ENCODE data around the gene MCF2L.

MCF2L gene

DNA sequence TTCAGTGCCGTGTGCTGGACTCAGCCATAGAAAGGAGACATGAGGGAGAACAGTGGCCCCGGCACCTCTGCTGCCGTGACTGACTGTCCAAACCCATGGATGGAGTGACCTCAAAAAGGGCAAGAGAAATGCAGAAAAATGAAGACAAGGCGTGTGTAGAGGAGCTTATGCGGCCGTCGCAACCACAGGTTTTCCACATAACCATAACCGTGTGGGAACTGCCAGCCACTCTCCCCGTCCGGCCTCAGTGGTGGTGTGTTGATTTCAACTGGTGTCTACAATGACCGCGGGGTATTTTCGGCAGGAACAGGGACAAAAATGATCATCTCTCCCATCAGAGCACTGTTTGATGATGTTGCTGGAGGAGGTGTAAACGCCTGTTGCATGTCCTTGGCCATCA lies 93.7 kb downstream of the MCF2L start:
- no peak overlapping the region for H3K4me3 ChIP-seq
- no peak overlapping the region for H3K27ac ChIP-seq
- DNase-seq (ENCODE audit: low spot score) = no peak
- TF ChIP-seq, protein P1, sequence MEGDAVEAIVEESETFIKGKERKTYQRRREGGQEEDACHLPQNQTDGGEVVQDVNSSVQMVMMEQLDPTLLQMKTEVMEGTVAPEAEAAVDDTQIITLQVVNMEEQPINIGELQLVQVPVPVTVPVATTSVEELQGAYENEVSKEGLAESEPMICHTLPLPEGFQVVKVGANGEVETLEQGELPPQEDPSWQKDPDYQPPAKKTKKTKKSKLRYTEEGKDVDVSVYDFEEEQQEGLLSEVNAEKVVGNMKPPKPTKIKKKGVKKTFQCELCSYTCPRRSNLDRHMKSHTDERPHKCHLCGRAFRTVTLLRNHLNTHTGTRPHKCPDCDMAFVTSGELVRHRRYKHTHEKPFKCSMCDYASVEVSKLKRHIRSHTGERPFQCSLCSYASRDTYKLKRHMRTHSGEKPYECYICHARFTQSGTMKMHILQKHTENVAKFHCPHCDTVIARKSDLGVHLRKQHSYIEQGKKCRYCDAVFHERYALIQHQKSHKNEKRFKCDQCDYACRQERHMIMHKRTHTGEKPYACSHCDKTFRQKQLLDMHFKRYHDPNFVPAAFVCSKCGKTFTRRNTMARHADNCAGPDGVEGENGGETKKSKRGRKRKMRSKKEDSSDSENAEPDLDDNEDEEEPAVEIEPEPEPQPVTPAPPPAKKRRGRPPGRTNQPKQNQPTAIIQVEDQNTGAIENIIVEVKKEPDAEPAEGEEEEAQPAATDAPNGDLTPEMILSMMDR (IDR thresholded peaks at IDR 0.05) = no peak

DNA sequence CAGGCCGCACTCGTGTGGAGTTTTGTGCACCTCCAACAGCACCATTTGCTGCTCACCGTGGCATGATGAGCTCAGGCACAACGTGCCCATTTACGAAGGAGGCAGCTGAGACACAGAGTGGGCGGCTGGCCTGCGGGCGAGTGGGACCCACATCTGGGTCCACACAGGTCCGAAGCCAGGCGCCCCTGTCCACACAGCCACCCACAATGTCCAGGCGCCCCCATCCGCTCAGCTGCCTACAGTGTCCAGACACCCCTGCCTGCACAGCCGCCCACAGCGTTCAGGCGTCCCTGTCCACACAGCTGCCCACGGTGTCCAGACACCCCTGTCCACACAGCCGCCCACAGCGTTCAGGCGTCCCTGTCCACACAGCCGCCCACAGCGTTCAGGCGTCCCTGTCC lies 94.1 kb downstream of the MCF2L start:
- DNase-seq (ENCODE audit: low spot score) = no peak
- TF ChIP-seq, protein P1 (IDR thresholded peaks at IDR 0.05) = no peak
- Histone ChIP-seq H3K27ac (no peak overlapping the region), H3K4me3 (no peak overlapping the region)

DNA sequence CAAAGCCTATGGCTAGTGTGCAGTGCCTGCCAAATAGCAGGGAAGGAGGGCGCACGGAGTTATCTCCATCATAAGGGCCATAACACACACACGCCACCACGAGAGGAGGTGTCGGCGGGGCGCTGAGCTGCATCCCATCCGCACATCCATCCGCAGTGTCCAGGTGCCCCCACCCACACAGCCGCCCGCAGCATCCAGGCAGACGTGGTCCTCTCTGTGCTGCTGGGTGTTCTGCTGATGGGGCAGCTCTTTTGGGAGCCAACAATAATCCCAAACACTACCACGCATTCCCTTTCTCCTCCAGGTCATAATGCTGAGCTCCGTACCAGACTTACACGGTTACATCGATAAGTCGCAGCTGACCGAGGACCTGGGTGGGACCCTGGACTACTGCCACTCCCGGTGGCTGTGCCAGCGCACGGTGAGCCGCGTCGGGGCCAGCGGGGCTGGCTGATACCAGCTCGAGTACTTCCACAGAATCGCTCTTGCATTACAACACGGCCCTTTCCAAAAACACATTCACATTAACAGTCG lies 95.1 kb downstream of the MCF2L start:
- TF ChIP-seq, protein P1 (IDR thresholded peaks at IDR 0.05) = no peak
- H3K4me3 ChIP-seq = no peak overlapping the region
- H3K27ac ChIP-seq = no peak overlapping the region
- DNase-seq (ENCODE audit: low spot score) = no peak

DNA sequence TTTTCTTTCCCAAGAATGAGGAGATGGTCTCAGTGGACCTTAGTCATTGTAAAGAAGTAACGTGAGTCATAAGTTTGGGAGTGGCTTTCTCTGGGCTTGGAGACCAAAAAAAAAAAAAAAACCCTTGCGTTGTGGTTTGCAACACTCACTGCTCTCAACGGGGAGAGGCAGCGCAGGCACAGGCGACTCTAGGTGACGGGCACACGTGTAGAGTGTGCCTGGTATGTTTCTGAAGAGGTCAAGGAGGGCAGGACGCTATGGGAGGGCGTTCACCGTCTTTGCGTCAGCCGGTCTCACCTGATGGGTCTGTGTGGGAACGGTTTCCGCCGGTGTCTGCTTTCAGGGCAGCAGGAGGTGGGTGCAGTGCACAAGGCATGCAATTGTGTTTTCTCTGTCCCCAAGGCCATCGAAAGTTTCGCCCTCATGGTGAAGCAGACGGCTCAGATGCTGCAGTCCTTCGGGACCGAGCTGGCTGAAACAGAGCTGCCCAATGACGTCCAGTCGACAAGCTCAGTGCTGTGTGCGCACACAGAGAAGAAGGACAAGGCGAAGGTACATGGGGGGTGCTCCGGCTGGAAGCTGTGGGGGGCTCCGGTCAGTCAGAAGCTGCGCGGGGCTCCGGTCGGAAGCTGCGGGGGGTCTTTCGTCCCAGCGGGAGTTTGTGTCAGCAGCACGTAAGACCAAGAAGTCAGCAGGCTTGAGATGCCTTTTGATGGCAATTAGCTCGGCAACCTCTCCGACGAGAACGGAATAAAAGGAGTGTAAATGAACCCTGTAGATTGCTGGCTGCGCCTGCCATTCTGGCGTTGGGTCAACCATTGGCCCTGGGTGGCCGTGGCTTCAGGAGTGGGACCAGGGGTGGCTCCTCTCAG lies 95.8 kb downstream of the MCF2L start:
- no peak for DNase-seq (ENCODE audit: low spot score)
- no peak overlapping the region for H3K27ac ChIP-seq

DNA sequence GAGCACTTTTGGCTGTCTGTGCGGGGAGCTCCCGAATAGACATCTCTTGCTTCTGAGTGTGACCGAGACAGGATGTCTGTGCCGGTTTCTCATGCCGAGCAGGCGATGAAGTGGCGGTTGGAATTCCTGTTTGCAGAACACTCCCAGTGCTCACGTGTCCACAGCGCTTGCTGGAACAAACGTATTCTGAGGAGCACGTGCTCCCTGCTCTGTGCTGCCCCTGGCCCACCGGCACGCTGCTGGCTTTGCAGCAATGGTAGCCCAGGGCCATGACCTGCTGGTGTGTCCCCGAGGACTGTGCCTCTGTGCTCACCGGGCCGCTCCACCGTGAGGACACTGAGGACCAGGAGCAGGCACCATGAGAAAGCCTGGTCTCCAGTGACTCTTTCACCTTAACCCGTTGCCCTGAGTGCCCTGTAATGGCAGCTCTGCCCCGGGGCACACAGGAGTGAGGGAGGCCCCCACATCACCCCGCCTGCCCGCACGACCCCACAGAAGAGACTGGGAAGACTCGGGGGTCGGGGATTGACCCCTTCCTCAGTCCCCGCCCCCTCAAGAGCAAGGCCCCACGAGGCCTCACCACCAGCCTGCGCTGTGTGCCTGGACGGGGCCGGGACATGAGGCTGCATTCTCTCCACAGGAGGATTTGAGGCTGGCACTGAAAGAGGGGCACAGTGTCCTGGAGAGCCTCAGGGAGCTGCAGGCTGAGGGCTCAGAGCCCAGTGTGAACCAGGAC lies 96.6 kb downstream of the MCF2L start:
- TF ChIP-seq, protein P1 (IDR thresholded peaks at IDR 0.05) = no peak
- H3K4me3 ChIP-seq = no peak overlapping the region
- no peak for DNase-seq (ENCODE audit: low spot score)
- H3K27ac ChIP-seq = no peak overlapping the region

More for the DNA sequence above, 95.8 kb downstream of the MCF2L start:
- H3K4me3 ChIP-seq = no peak overlapping the region
- TF ChIP-seq, protein P1 (IDR thresholded peaks at IDR 0.05) = no peak

DNA sequence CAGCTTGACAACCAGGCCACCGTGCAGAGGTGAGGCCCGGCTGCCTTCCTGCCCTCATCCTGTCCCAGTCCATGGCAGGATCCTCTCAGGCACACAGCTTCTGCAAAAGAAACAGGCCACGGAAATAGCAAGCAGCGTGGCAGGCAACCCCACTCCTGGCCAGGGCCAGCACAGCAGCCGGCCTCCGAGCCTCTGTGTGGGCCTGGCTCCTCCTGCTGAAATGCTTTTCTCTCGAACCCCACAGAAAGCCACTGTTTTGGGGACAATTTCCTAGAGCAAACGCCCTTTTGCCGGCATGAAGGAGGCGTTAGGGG lies 97.1 kb downstream of the MCF2L start:
- DNase-seq (ENCODE audit: low spot score) = no peak
- H3K27ac ChIP-seq = no peak overlapping the region
- H3K4me3 ChIP-seq = no peak overlapping the region
- TF ChIP-seq, protein P1 (IDR thresholded peaks at IDR 0.05) = no peak
